ENCODE measurements around the gene CETP.

GRCh38 chr16:57030346-57030902 is 68.7 kb downstream of the CETP start:
- TF ChIP-seq CTCF (CRISPR knock-in tag; IDR thresholded peaks at IDR 0.05): no peak
- TF ChIP-seq ATF2 (CRISPR knock-in tag; IDR thresholded peaks at IDR 0.05): no peak
